Type B pancreatic cell (in vitro differentiated cells): ENCODE measurements around the gene ATP2B2. TPM values are rescaled to one million over a fixed set of nuclear protein-coding genes. Genes with fewer than 3 reads are reported as not detected.

ENCODE experiments used
- DNase-seq: peaks from one replicate; pipeline ENCODE4 v3.0.0; 2021; ENCODE audit warnings: mixed read lengths; ENCODE audit not compliant: unreplicated experiment; ENCODE audit errors: extremely low spot score
- H3K27ac Mint-ChIP-seq: 2 replicates; pipeline ENCODE4 v1.8.0; 2021; ENCODE audit warnings: mild to moderate bottlenecking, mixed read lengths
- H3K27me3 Mint-ChIP-seq: 2 replicates; pipeline ENCODE4 v1.8.0; 2021; ENCODE audit warnings: mixed read lengths
- H3K36me3 Mint-ChIP-seq: 2 replicates; pipeline ENCODE4 v1.8.0; 2021; ENCODE audit warnings: mixed read lengths
- H3K4me1 Mint-ChIP-seq: one replicate; pipeline ENCODE4 v1.8.0; 2021; ENCODE audit warnings: mixed read lengths; ENCODE audit not compliant: unreplicated experiment
- H3K4me3 Mint-ChIP-seq: 2 replicates; pipeline ENCODE4 v1.8.0; 2021; ENCODE audit warnings: mild to moderate bottlenecking, mixed read lengths
- H3K9me3 Mint-ChIP-seq: 2 replicates; pipeline ENCODE4 v1.8.0; 2021; ENCODE audit warnings: mixed read lengths
- CTCF ChIP-seq: fragments of 200-600 bp; sonication (generic); conservative IDR thresholded peaks from 2 replicates; pipeline ENCODE4 v1.5.0; 2021; ENCODE audit warnings: antibody characterized with exemption, mild to moderate bottlenecking
- total RNA-seq: library from RNA; stranded (reverse); gene quantifications from 2 replicates; pipeline ENCODE4 v1.2.1, GENCODE V29; 2021; ENCODE audit warnings: low replicate concordance

The ATP2B2 gene
- total RNA-seq, 1 donor from 2014 or later: 0.31 TPM

- H3K27ac Mint-ChIP-seq: no peak overlapping the region
- no peaks in the 10 kb centered on the region for H3K4me1 Mint-ChIP-seq
- H3K36me3 Mint-ChIP-seq: no peaks in the 10 kb centered on the region
- H3K9me3 Mint-ChIP-seq: no peaks in the 10 kb centered on the region
- H3K4me3 Mint-ChIP-seq: no peak overlapping the region
- TF ChIP-seq CTCF: no peak
- H3K27me3 Mint-ChIP-seq: no peaks in the 10 kb centered on the region
- no peak for DNase-seq
Observed at GRCh38 chr3:10407361-10407760, 98.0 kb downstream of the ATP2B2 start.

GRCh38 chr3:10406414-10406813 is 99.0 kb downstream of the ATP2B2 start:
- Mint-ChIP-seq H3K9me3 (no peaks in the 10 kb centered on the region), H3K27ac (no peak overlapping the region), H3K4me1 (no peaks in the 10 kb centered on the region), H3K36me3 (no peaks in the 10 kb centered on the region), H3K4me3 (no peak overlapping the region), H3K27me3 (peaks cover 2% of the 10 kb centered on the region)
- no peak for DNase-seq
- TF ChIP-seq CTCF: no peak

- no peak overlapping the region for H3K4me3 Mint-ChIP-seq
- no peaks in the 10 kb centered on the region for H3K9me3 Mint-ChIP-seq
- H3K36me3 Mint-ChIP-seq: no peaks in the 10 kb centered on the region
- DNase-seq: no peak
- TF ChIP-seq CTCF: no peak
- peaks cover 4% of the 10 kb centered on the region for H3K27me3 Mint-ChIP-seq
- H3K27ac Mint-ChIP-seq: no peak overlapping the region
- H3K4me1 Mint-ChIP-seq: no peaks in the 10 kb centered on the region
Observed at GRCh38 chr3:10405816-10406215, 99.6 kb downstream of the ATP2B2 start.

GRCh38 chr3:10404876-10405275 is 100.5 kb downstream of the ATP2B2 start:
- Mint-ChIP-seq H3K9me3 (no peaks in the 10 kb centered on the region), H3K4me1 (no peaks in the 10 kb centered on the region), H3K27ac (no peak overlapping the region), H3K4me3 (no peak overlapping the region), H3K36me3 (no peaks in the 10 kb centered on the region), H3K27me3 (peaks cover 4% of the 10 kb centered on the region)
- DNase-seq: no peak
- no peak for TF ChIP-seq CTCF

- TF ChIP-seq CTCF: no peak
- no peak for DNase-seq
- Mint-ChIP-seq H3K9me3 (no peaks in the 10 kb centered on the region), H3K27me3 (peaks cover 4% of the 10 kb centered on the region), H3K4me3 (no peak overlapping the region), H3K27ac (no peak overlapping the region), H3K4me1 (no peaks in the 10 kb centered on the region), H3K36me3 (no peaks in the 10 kb centered on the region)
Observed at GRCh38 chr3:10404377-10404776, 101.0 kb downstream of the ATP2B2 start.
